SK-N-MC (cell line): ENCODE measurements around the gene CTAGE9.

Experiments
- EZH2 ChIP-seq: fragments of 200-600 bp; sonication (generic); IDR thresholded peaks from one replicate; pipeline ENCODE4 v1.6.1; 2017; ENCODE audit warnings: antibody characterized with exemption
- FOXP2 ChIP-seq: optimal IDR thresholded peaks from 2 replicates; pipeline ENCODE3; 2011; ENCODE audit warnings: mild to moderate bottlenecking, moderate library complexity; ENCODE audit not compliant: insufficient read depth; ENCODE audit errors: extremely low read length, control extremely low read depth
- POLR2AphosphoS5 ChIP-seq: IDR thresholded peaks from 2 replicates; pipeline ENCODE4 v1.6.1; 2012; ENCODE audit warnings: mild to moderate bottlenecking, low read depth, low read length, borderline replicate concordance

- TF ChIP-seq POLR2AphosphoS5, result no peak
- no peak for TF ChIP-seq EZH2
- no peak for TF ChIP-seq FOXP2
These were observed 23.8 kb downstream of the CTAGE9 start for GRCh38 chr6:131687022-131687421.
